A549 (cell line): Measurements from ENCODE around the gene ZP1. TPM values are rescaled to one million over a fixed set of nuclear protein-coding genes. Genes with fewer than 3 reads are reported as not detected.

Experiments used
- ATAC-seq, 2 experiments: fragments of 200-7000 bp in 1 of 2; fragments of >200 bp in 1 of 2; cut with Nextera tagmentation in 1 of 2; cut with Tn5 transposase in 1 of 2; 3 replicates each; pipeline versions ENCODE4 v1.8.0 to v1.9.1; 2018 to 2020; ENCODE audit warnings: mild to moderate bottlenecking in 1 of 2, moderate library complexity in 1 of 2
- CTCF ChIA-PET: fragments of 300-600 bp; sonication (Branson Sonifier 250); formaldehyde crosslinking; extraction: SDS; loops from one replicate; lab custom pipeline; 2021; ENCODE audit warnings: antibody characterized with exemption, inconsistent platforms; lab: Yijun Ruan, JAX
- POLR2A ChIA-PET: fragments of 350-600 bp; formaldehyde crosslinking; extraction: SDS; loops from one replicate; lab custom pipeline; 2021; ENCODE audit warnings: antibody characterized with exemption, inconsistent platforms; lab: Yijun Ruan, JAX
- DNase-seq, 2 experiments: peaks; one replicate each; pipeline versions ENCODE4 v3.0.0 to v3.0.0-alpha.2; 2011 to 2016; ENCODE audit warnings: low read depth in 1 of 2, low spot score in 1 of 2
- FAIRE-seq: peaks from 2 replicates; lab custom pipeline; 2011; peaks lifted over from hg19 to GRCh38; lab: Jason Lieb, UNC
- H3K27ac ChIP-seq, 2 experiments: fragments of >200 bp; sonication (Bioruptor Twin); formaldehyde crosslinking; 3 replicates each; pipeline ENCODE4 v1.5.1; 2016 to 2017
- H3K4me1 ChIP-seq: fragments of >200 bp; sonication (Bioruptor Twin); formaldehyde crosslinking; 3 replicates; pipeline ENCODE4 v1.6.1; 2016
- H3K4me2 ChIP-seq: fragments of >200 bp; sonication (Bioruptor Twin); formaldehyde crosslinking; 3 replicates; pipeline ENCODE4 v1.6.1; 2016
- H3K4me3 ChIP-seq: fragments of >200 bp; sonication (Bioruptor Twin); formaldehyde crosslinking; 3 replicates; pipeline ENCODE4 v1.5.1; 2016
- H3K9me3 ChIP-seq: fragments of >200 bp; sonication (Bioruptor Twin); formaldehyde crosslinking; 3 replicates; pipeline ENCODE4 v1.6.1; 2016
- CBX2 ChIP-seq: fragments of 200-600 bp; sonication (generic); IDR thresholded peaks from 2 replicates; pipeline ENCODE4 v1.6.1; 2016; ENCODE audit warnings: low read depth, mild to moderate bottlenecking, borderline replicate concordance
- CHD2 ChIP-seq: fragments of 150-350 bp; IDR thresholded peaks from 2 replicates; pipeline ENCODE4 v1.6.1; 2014; ENCODE audit warnings: low read length; ENCODE audit not compliant: partially characterized antibody
- EHMT2 ChIP-seq: fragments of 200-600 bp; sonication (generic); IDR thresholded peaks from 2 replicates; pipeline ENCODE4 v1.6.1; 2016; ENCODE audit warnings: antibody characterized with exemption, low read depth, mild to moderate bottlenecking, moderate library complexity
- FOSB ChIP-seq: fragments of 250-450 bp; sonication (Bioruptor Pico); IDR thresholded peaks from 2 replicates; pipeline ENCODE4 v1.5.0; 2020; ENCODE audit warnings: mild to moderate bottlenecking, moderate library complexity
- RFX5 ChIP-seq: fragments of 450-650 bp; IDR thresholded peaks from 2 replicates; pipeline ENCODE4 v1.7.1; 2014; ENCODE audit warnings: antibody characterized with exemption, mild to moderate bottlenecking, moderate library complexity
- TFCP2L1 ChIP-seq: fragments of 250-450 bp; sonication (Bioruptor Pico); IDR thresholded peaks from 2 replicates; pipeline ENCODE4 v1.5.0; 2021; ENCODE audit warnings: mild to moderate bottlenecking
- WGBS: methylation state at CpG from one replicate; pipeline ENCODE4 v1.1.6; 2017; ENCODE audit errors: missing lambda C conversion rate; 5-methylcytosine and 5-hydroxymethylcytosine counted together
- polyA plus RNA-seq, 4 experiments: library from polyadenylated mRNA; depleted of rRNA in 3 of 4; stranded (reverse); fragments of >200 nt; fragmentation: RNase III in 1 of 4; extraction: RNeasy Plus Mini Kit Qiagen cat#74134 plus additional on column Dnase treatment in 1 of 4; gene quantifications; 2 replicates in 3 of 4; 3 replicates in 1 of 4; pipeline ENCODE4 v1.2.3, GENCODE V29; 2011 to 2017
- TF ChIP-seq, protein P1 (sequence below): fragments of 250-450 bp; sonication (Bioruptor Pico); IDR thresholded peaks from 2 replicates; pipeline ENCODE4 v1.5.0; 2021; ENCODE audit warnings: mild to moderate bottlenecking, moderate library complexity, borderline replicate concordance
- TF ChIP-seq, protein P2 (sequence below): fragments of >200 bp; sonication (Bioruptor Twin); formaldehyde crosslinking; IDR thresholded peaks from 3 replicates; pipeline ENCODE4 v1.5.1; 2016
- TF ChIP-seq, protein P3 (sequence below): fragments of 200-600 bp; sonication (generic); IDR thresholded peaks from 2 replicates; pipeline ENCODE4 v1.6.1; 2016; ENCODE audit warnings: antibody characterized with exemption, mild to moderate bottlenecking, moderate library complexity
- TF ChIP-seq, protein P4 (sequence below): IDR thresholded peaks from 2 replicates; pipeline ENCODE4 v1.6.1; 2012; ENCODE audit warnings: low read depth, borderline replicate concordance

The ZP1 gene
- polyA plus RNA-seq, 2 of the 4 experiments (the other 2 are of a cell fraction), result 0.06 to 0.30 TPM

DNA sequence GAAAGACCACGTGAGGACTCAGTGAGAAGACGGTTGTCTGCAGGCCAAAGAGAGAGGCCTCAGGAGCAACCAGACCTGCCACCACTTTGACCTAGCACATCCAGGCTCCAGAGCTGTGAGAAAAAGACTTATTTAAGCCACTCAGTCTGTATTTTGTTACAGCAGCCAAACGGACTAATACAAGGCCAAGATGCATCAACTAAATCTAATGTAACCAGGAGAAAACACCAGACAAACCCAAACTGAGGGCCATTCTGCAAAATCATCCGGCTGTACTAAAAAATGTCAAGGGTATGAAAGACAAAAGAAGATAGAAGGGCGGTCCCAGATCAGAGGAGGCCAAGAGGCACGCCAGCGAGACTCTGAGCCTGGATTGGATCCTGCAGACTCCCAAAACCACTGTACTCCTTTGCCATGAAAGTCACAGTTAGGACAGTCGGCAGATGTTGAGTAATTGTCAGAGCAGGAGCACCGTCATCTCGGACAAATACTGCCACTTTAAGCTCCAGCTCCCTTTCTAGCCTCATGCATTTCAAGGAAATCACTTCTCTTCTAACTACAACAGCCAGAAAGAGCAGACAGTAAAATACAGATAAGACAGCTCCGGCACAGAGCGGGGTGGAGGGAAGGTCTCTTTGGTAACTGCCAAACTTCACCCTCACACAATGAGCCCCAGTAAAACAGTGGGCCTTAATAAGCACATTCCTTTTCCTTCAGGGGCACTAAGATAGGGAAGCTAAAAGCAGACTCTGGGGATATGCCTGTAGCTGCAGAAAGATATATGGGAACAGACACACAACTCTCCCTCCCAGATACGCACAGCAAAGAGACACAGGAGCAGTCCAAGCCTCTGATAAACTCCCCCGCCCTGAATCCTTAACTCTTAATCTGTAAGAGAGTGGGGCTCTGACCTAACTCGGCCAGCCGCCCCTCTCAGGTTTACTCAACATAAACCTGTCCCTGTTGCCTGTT lies 3.5 kb upstream of the ZP1 start:
- POLR2A ChIA-PET, result no interaction called here
- TF ChIP-seq RFX5 (no peak), CHD2 (no peak), FOSB (CRISPR knock-in tag) (no peak)
- TF ChIP-seq, protein P1, sequence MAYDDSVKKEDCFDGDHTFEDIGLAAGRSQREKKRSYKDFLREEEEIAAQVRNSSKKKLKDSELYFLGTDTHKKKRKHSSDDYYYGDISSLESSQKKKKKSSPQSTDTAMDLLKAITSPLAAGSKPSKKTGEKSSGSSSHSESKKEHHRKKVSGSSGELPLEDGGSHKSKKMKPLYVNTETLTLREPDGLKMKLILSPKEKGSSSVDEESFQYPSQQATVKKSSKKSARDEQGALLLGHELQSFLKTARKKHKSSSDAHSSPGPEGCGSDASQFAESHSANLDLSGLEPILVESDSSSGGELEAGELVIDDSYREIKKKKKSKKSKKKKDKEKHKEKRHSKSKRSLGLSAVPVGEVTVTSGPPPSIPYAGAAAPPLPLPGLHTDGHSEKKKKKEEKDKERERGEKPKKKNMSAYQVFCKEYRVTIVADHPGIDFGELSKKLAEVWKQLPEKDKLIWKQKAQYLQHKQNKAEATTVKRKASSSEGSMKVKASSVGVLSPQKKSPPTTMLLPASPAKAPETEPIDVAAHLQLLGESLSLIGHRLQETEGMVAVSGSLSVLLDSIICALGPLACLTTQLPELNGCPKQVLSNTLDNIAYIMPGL, result no peak
- ATAC-seq, result no peak
- Histone ChIP-seq H3K4me1 (no peaks in the 10 kb centered on the region), H3K4me3 (no peak overlapping the region), H3K9me3 (no peaks in the 10 kb centered on the region), H3K4me2 (no peak overlapping the region), H3K27ac (no peak overlapping the region)
- 81% methylated on average over 16 of the region's 16 CpGs for WGBS
- no peak for DNase-seq
- CTCF ChIA-PET, result interaction anchor here (1.2 to 1.5 kb wide), 2 partner anchors 12 to 33 kb away, joined by 4 to 6 read pairs; no protein-coding TSS in a partner anchor
- no peak for FAIRE-seq

DNA sequence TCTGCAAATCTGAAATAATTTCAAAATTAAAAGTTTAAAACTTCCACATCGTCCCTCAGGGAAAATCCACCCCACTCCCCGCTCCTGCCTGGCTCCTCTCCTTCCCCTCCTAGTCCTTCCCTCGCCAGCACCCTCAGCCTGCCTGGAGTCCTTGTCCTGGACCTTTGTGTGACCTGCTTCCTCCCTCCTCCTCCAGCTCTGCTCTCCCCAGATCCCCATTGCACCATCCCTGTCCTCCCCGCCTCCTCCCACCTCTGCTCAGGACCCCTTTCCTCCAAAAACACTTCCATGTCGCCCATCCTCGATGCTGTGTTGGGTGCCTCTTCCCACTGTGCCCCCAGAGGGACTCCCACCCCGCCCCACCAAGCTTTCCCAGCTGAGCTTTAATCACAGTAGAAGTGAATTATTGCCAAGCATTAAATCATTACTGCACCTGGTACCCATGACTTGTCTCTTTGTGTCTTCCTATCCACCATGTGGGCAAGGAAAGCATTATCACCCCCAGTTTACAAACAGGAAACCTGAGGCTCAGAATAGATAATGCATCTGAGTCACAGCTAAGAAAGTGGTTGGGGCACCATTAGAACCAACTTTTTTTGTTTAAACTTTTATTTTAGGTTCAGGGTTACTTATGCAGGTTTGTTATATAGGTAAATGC lies 2.4 kb upstream of the ZP1 start:
- DNase-seq (no peak), FAIRE-seq (no peak)
- WGBS, result 52% methylated on average over 7 of the region's 7 CpGs
- POLR2A ChIA-PET, result no interaction called here
- TF ChIP-seq CBX2 (no peak), EHMT2 (no peak), TFCP2L1 (CRISPR knock-in tag) (no peak)
- TF ChIP-seq, protein P2, sequence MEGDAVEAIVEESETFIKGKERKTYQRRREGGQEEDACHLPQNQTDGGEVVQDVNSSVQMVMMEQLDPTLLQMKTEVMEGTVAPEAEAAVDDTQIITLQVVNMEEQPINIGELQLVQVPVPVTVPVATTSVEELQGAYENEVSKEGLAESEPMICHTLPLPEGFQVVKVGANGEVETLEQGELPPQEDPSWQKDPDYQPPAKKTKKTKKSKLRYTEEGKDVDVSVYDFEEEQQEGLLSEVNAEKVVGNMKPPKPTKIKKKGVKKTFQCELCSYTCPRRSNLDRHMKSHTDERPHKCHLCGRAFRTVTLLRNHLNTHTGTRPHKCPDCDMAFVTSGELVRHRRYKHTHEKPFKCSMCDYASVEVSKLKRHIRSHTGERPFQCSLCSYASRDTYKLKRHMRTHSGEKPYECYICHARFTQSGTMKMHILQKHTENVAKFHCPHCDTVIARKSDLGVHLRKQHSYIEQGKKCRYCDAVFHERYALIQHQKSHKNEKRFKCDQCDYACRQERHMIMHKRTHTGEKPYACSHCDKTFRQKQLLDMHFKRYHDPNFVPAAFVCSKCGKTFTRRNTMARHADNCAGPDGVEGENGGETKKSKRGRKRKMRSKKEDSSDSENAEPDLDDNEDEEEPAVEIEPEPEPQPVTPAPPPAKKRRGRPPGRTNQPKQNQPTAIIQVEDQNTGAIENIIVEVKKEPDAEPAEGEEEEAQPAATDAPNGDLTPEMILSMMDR, result no peak
- TF ChIP-seq, protein P3, sequence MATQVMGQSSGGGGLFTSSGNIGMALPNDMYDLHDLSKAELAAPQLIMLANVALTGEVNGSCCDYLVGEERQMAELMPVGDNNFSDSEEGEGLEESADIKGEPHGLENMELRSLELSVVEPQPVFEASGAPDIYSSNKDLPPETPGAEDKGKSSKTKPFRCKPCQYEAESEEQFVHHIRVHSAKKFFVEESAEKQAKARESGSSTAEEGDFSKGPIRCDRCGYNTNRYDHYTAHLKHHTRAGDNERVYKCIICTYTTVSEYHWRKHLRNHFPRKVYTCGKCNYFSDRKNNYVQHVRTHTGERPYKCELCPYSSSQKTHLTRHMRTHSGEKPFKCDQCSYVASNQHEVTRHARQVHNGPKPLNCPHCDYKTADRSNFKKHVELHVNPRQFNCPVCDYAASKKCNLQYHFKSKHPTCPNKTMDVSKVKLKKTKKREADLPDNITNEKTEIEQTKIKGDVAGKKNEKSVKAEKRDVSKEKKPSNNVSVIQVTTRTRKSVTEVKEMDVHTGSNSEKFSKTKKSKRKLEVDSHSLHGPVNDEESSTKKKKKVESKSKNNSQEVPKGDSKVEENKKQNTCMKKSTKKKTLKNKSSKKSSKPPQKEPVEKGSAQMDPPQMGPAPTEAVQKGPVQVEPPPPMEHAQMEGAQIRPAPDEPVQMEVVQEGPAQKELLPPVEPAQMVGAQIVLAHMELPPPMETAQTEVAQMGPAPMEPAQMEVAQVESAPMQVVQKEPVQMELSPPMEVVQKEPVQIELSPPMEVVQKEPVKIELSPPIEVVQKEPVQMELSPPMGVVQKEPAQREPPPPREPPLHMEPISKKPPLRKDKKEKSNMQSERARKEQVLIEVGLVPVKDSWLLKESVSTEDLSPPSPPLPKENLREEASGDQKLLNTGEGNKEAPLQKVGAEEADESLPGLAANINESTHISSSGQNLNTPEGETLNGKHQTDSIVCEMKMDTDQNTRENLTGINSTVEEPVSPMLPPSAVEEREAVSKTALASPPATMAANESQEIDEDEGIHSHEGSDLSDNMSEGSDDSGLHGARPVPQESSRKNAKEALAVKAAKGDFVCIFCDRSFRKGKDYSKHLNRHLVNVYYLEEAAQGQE, result no peak
- TF ChIP-seq, protein P4, sequence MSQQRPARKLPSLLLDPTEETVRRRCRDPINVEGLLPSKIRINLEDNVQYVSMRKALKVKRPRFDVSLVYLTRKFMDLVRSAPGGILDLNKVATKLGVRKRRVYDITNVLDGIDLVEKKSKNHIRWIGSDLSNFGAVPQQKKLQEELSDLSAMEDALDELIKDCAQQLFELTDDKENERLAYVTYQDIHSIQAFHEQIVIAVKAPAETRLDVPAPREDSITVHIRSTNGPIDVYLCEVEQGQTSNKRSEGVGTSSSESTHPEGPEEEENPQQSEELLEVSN, result no peak
- TF ChIP-seq, all 56 proteins: peak for 0
- Histone ChIP-seq H3K4me2 (no peak overlapping the region), H3K9me3 (no peaks in the 10 kb centered on the region), H3K4me3 (no peak overlapping the region), H3K27ac (no peak overlapping the region), H3K4me1 (no peaks in the 10 kb centered on the region)
- CTCF ChIA-PET, result interaction anchor here (1.0 to 1.5 kb wide), 2 partner anchors 13 to 323 kb away, joined by 3 to 4 read pairs; no protein-coding TSS in a partner anchor
- ATAC-seq, result no peak
